Tongue (tissue), 2 donors: ENCODE measurements around the gene ACAT2. TPM values are rescaled to one million over a fixed set of nuclear protein-coding genes. Genes with fewer than 3 reads are reported as not detected.
"Not testable (repeated sequence)": the region's sequence is repeated elsewhere in the genome, so short reads cannot be mapped to it uniquely, and the experiment has no call there.

Source experiments
- DNase-seq: peaks from one replicate; pipeline ENCODE4 v3.0.0-alpha.2; 2015
- total RNA-seq: library from RNA; depleted of rRNA; stranded (reverse); fragments of >200 nt; gene quantifications from one replicate; pipeline ENCODE4 v1.2.3, GENCODE V29; 2014

The ACAT2 gene
- total RNA-seq, 1 donor from 2014 or later, result 6.4 TPM

DNA sequence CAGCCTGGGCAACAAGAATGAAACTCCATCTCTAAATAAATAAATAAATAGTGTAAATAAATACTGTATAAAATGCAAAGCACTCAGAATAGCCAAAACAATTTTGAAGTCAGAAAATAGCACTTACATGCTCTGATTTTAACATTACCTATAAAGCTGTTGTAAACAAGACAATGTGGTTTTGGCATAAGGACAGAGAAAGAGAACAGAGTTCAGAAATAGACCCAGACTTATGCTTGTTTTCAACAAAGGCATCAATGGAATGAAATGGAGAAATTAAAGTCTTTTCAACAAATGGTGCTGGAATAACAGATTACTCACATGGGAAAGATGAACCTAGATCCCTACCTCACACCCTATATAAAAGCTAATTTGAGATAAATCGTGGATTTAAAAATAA, 10.4 kb downstream of the ACAT2 start:
- DNase-seq, result no peak

DNA sequence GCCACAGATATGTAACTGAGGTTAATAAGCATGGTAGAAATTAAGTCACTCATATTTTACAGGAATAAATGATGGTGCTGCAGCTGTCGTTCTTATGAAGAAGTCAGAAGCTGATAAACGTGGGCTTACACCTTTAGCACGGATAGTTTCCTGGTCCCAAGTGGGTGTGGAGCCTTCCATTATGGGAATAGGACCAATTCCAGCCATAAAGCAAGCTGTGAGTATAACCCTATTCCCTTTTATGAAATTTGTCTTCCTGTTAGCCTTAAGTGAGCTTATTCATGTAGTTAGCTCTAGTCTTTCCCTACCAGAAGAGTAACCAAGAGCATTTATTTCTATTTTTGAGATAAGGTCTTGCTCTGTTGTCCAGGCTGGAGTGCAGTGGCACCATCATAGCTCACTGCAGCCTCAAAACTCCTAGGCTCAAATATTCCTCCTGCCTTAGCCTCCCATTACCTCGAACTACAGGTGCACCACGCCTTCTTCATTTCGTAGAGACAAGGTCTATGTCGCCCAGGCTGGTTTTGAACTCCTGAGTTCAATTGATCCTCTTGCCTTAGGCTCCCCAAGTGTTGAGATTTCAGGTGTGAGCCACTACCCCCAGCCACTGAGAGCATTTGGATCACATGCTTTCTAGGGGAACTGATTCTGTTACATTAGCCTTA, 15.5 kb downstream of the ACAT2 start:
- DNase-seq, result no peak

DNA sequence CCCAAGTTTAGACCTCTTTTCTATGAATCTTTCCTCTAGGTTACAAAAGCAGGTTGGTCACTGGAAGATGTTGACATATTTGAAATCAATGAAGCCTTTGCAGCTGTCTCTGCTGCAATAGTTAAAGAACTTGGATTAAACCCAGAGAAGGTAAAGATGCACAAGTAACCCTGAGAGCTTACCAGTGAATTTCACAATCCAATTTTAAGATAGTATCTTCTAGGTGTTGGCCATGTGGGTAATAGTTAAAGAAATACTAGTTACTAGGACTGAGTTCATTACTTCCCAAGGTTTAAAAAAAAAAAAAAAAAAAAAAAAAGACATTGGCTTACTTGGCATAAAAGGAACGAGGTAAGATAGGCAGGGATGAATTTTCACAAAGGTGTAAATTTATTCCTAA, 16.3 kb downstream of the ACAT2 start:
- DNase-seq, result no peak

DNA sequence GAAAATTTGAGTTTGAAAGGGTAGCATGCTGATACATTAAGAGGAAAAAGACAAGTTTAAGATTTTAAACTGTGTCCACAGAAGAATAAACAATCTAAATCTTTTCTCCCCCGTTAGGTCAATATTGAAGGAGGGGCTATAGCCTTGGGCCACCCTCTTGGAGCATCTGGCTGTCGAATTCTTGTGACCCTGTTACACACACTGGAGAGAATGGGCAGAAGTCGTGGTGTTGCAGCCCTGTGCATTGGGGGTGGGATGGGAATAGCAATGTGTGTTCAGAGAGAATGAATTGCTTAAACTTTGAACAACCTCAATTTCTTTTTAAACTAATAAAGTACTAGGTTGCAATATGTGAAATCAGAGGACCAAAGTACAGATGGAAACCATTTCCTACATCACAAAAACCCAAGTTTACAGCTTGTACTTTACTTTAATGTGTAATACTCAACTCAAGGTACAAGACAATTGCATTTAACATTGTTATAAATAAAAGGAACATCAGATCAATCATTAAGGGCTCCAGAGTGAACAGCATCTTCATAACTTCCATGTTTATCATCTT, 16.8 kb downstream of the ACAT2 start:
- DNase-seq, result no peak

DNA sequence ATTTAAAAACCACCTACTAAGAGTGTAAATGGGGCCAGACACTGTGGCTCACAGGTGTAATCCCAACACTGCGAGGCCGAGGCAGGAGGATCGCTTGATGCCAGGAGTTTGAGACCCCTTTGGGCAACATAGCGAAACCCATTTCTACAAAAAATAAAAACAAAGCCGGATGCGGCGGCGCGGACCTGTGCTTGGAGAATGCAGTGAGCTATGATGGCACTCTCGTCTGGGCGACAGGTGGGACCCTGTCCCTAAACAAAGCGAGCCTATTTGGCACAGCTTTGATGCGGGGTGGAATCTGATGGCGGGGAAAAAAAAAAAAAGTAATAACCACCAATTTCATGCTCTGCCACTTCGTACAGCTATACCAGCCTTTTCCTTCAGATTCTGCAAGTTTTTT, 26.4 kb downstream of the ACAT2 start:
- peak; percentile 12 for DNase-seq

DNA sequence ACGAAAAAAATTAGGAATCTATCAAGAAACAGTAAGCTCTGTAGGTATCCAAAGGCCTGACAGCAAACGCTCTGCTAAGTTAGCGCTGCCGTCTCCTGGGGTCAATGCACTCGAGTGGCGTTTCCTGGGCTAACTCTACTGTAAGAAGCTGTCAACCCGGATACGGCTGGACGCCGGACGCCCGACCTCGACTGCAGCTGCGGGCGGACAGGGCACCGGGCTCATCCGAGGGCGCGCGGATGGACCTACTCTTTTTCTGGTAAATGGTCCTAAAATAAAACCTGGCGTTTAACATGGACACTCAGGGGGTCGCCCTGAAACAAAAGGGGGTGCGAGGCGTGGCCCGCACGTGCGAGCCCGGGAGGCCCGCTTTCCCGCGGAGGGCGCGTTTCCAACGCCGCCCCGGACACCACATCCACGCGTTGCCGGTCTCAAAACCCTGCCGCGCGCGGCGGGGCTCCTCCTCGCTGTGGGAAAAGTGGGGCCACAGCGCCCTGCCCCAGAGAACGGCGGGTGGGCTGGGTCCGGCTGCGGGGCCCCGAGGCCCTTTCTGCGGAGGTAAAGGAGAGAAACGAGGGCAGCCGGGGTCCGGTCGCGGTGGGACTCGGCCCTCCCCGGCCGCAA, 27.0 kb downstream of the ACAT2 start:
- DNase-seq, result peak; percentile 38

DNA sequence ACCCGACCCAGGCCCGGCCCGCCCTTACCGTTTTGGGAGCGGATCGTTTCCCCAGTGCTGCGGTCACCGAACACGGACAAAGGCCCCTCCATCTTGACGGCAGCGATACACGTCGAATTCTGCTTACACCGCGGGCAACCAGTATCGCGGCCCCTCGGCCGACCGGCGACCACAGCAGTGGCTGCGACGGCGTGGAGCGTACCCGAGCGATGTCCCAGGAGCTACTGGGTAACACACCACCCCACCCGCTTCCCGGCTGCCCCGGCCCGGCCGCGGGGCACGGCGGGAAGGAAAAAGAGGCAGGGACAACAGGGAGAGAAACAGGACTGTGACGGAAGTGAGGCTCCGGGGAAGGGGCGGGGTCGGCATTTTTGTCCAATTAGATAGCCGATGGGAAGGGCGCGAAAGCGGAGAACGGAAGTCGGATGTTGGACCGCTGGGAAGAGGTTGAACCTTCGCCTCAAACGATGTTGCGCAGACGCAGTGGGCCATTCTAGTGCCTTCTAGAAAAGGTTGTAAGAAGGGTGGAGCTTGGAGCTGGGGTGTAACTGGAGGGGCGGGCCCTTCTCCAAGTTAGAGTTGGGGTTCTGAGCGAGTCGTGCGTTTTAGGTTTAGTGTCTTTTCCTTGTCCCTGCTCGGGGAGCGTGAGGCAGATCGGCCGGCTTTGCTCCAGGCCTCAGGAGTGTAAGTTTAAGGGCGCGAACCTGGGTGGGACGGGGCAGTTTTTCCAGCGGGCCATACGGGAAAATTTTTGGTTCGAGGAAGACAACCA, 27.7 kb downstream of the ACAT2 start, which contains the start of gene TCP1:
Gene TCP1, minus strand, starts transcription at position 226 of the 772 bp plus-strand sequence. Its CDS starts 134 bp downstream, at position 92.
- peak; percentile 100 for DNase-seq

DNA sequence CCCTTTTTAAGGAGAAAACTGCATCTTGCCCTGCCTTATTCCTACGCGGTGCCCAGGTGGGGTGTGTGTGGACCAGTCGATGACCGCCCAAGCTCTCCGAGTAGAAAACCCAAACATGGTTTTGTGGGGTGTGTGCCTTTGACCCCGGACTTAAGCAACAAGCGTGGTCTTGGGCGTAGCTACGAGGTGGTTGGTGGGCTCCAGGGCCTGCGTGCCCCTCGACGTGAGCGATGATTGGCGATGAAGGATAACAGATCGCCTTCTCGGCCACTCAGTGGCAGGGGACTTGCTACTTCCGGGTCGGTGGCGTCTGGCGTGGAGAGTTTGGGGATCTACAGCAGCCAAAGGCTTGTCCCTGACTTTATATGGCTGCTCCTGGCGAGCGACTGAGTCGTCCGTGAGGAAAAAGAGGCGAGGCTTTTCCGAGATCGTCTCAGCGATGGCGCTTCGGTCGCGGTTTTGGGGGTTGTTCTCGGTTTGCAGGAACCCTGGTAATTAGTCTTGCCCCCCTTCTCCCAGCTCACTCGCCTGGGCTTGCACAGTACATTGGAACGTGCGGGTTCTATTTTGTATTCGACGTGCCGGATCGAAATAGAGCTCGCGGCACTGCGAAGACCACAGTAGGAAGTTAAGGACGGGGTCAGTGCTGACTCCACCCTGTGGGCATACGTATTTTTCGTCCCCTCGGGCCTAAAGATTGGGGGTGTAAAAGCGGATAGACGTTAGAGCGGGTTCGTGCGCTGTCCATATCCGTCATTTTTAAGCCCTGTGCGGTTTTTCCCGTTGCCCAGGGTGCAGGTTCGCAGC, 28.5 kb downstream of the ACAT2 start, which contains the start of gene MRPL18:
Gene MRPL18, plus strand, starts transcription at position 319 of the 807 bp plus-strand sequence. Its CDS starts 121 bp downstream, at position 440.
- peak; percentile 98 for DNase-seq

DNA sequence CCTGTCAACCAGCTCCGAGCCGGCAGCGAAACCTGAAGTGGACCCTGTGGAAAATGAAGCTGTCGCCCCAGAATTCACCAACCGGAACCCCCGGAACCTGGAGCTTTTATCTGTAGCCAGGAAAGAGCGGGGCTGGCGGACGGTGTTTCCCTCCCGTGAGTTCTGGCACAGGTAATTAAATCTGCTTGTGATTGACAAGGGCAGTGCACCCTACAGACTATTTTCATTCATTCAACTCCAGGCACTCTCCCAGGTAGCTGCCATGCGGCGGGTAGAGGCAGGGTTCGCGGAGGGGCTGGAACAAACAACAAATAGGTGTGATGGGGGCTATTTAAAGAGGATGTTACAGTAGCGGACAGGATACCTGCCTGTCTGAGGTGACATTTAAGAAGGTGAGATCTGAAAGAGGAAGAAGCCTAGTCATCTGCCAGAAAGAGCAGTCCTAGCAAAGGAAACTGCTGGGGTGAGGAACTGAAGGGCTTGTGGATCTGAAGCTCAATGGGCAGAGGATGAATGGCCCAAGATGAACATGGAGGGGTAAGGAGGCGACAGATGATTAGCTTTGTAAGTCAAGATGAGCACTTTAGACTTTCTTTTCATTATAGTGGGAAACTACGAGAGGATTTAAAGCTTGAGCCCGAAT, 29.2 kb downstream of the ACAT2 start:
- peak; percentile 3 for DNase-seq

DNA sequence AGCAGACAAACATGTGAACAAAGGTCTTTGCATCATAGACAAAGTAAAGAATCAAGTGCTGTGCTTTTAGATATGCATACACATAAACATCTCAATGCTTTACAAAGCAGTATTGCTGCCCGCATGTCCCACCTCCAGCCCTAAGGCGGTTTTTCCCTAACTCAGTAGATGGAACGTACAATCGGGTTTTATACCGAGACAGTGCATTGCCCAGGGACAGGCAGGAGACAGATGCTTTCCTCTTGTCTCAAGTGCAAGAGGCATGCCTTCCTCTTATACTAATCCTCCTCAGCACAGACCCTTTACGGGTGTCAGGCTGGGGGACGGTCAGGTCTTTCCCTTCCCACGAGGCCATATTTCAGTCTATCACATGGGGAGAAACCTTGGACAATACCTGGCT, 33.1 kb downstream of the ACAT2 start:
- not testable (repeated sequence) for DNase-seq

DNA sequence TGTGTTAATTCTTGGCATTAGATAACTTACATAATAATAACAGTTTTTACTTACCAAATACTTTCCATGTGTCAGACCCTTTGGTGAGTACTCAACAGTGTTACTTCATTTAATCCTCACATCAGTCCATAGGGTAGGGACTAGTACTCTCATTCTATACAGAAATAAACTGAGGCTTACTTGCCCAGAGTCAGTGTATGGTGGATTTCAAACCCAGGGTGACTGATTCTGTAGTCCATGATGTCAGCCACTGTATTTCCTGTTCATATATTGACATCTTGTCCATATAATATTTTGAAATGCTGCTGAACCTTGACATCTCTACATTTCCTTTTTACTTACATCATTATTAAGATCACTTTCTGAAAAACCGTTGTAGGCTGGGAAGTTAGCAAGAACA, 35.7 kb downstream of the ACAT2 start:
- DNase-seq, result no peak

DNA sequence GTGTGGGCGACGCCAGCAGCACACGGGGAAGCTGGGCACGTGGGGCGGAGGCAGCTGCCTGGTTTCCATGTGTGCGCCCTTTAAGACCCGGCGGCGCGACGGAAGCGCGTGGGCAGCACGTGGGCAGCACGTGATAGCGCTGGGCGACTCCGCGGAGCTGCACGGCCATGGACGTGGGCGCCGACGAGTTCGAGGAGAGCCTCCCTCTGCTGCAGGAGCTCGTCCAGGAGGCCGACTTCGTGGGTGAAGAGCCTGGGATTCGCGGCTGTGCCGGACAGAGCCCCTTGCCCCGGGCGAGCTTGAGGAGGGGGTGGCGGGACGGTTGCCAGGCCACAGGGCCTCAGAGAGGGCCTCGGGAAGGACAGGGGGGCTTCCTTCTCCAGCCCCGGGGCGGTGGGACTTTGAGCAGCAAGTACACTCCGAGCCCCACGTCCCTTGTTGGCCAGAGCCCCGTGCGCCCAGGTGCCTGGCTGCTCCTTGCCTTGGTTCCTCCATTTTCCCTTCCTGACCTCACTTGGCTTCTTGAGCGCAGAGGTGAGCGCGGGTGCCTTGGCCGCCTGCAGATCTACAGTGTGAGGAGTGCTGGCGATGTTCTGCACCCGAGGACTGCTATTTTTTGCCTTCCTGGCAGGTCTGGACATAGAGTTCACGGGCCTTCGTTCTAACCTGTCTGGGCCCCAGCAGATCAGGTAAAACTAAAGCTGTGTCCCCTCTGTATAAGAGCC, 38.5 kb downstream of the ACAT2 start, which contains the start of gene PNLDC1:
Gene PNLDC1, plus strand, starts transcription at position 136 of the 725 bp plus-strand sequence. Its CDS starts 32 bp downstream, at position 168.
- no peak for DNase-seq

DNA sequence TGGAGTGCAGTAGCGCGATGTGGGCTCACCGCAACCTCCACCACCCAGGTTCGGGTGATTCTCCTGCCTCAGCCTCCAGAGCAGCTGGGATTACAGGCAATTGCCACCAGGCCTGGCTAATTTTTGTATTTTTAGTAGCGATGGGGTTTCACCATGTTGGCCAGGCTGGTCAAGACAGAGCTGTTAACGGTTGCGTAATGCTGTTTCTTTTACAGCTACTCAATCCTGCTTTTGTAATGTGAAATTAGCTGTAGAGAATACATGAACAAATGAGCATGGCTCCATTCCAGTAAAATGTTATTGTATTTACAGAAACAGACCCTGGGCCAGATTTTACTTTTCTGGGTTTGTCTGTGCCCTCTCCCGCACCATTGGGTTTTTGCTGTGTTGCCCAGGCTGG, 40.1 kb downstream of the ACAT2 start:
- no peak for DNase-seq

DNA sequence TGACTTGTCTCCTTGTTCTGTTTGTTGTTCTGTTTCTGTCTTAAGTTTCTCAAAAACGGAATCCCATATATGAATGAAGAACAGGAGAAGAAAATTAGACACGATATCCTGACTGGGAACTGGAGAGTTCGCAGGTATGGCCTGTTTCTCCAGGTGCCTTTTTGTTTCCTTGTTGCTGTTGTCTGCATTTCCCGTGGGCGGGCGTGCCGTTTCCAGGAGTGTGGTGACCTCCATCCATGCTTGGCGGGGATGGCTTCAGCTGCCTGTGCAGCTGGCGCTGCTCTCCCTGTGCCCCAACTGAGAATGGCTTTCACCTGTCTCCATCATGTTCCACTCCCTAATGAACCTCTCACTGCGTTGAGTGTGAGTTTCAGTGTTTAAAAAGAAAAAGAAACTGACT, 42.7 kb downstream of the ACAT2 start:
- peak; percentile 24 for DNase-seq

DNA sequence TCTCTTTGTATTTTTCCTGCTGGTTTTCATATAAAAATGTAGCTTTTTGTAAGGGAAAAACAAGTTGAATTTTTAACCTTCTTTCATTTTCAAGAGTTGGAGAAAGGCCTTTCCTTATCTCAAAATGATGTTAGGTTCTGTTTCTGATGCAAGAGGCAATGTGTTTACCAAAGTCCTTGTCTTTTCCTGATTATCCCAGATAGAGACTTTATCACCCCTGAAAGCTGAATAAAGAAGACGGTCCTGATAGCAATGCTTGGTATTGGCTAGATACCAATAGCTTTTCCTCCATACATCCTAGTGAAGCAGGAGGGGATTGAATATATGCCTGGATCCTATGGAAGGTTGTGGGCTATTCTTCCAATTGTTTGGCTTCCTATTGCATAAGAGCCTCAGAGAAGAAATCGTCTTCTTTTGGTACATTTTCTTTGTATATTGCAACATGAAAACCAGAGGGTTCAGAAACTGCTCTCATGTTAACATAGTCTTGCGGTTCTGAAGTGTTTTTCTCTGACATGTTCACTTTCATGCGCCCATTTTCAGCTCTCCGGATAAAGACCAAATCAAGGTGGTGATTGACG, 43.7 kb downstream of the ACAT2 start:
- DNase-seq, result no peak

DNA sequence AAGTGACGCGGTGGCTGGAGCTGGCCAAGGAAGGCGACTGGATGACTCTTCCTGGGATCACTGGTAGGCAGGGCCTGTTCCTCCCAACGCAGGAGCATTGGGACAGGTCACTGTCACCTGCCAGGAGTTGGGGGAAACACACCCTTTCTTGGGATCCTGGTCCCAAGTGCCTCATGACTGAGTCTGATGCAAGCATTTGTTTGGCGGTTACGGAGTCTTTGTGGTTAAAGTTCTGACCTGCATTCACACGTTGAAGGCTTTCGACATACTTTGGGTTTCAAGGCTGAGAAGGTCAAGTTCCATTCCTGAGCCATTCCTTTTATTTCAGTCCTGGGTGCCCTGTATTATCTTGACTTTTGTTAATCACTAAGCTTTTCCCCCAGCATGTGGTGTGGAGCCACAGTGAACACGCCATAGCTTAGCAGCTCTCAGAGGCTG, 44.2 kb downstream of the ACAT2 start:
- DNase-seq, result no peak

DNA sequence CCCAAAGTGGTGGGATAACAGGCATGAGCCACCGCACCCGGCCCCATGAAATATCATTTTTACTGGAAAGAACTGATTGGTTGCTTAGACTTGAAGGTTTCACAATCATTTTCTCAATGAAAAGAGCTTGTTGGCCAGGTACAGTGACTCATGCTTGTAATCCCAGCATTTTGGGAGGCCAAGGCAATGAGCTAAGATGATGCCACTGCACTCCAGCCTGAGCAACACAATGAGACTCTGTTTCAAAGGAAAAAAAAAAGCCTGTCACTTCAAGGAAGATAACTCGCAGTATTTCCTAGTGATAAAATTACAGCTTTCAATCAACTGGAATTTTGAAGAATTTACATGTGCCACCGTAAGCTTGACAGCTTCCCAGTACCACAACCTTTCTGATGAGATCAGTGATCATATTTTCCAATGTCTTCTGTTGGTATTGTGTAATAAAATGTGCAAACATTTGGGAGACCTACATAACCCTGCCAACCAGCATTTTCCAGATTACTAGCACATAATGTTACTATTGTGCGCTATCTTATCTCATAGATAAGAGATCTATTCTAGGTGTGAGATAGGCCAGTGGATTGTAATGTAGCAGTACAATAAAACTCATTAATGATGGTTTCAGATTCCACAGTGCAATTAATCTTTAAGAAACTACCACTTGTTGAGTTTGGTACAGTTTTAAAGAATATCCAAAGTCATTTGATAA, 45.5 kb downstream of the ACAT2 start:
- no peak for DNase-seq

DNA sequence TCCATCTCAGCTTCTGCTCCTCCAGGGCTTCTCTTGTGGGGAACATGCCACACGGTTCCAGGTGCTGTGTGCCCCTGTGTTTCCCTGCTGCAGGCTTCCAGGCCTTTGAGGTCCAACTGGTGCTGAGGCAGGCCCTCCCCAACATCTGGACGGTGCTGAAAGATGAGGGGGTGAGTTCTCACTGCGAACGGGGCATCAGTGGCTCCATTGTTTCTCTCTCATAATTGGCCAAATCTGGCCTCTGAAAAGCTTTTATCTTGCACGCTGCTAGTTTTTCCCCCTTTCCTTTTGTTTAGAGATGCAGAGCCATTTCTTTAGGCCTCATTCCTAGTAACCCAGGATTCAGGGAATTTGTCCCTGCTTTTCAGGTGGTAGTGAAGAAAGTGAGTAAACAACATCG, 46.8 kb downstream of the ACAT2 start:
- DNase-seq, result no peak

DNA sequence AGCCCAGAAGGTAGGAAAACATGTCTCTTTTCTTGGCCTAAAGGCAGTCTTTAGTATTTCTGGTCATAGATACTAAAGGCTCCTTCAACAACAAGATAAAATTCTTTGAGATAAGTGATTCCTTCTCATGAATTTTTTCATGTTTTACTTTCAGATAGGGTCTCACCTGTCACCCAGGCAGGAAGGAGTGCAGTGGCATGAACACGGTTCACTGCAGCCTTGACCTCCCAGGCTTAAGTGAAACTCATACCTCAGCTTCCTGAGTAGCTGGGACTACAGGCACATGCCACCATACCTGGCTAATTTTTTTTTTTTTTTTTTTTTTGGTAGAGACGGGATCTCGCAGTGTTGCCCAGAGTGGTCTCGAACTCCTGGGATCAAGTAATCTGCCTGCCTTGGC, 47.3 kb downstream of the ACAT2 start:
- DNase-seq, result no peak
